Endothelial cell of umbilical vein (primary cell): ENCODE results near the gene CSNK1A1. TPM values are rescaled to one million over a fixed set of nuclear protein-coding genes. Genes with fewer than 3 reads are reported as not detected.
"Not testable (repeated sequence)": the region's sequence is repeated elsewhere in the genome, so short reads cannot be mapped to it uniquely, and the experiment has no call there.

Experiments
- BruUV-seq: library from RNA; stranded (reverse); fragments of 400-500 nt; replicated peaks from 2 replicates; lab custom pipeline; 2021; lab: Mats Ljungman, UMichigan
- CTCF ChIA-PET: fragments of 300-600, 350-600 bp; sonication (Branson Sonifier 250); formaldehyde crosslinking; loops from one replicate; lab custom pipeline; 2021; ENCODE audit warnings: antibody characterized with exemption, inconsistent platforms; lab: Charles Lee
- POLR2A ChIA-PET: fragments of 300-600, 350-600 bp; sonication (Branson Sonifier 250); formaldehyde crosslinking; loops from one replicate; lab custom pipeline; 2021; ENCODE audit warnings: antibody characterized with exemption, inconsistent platforms; lab: Charles Lee
- DNase-seq: peaks from one replicate; pipeline ENCODE4 v3.0.0-alpha.2; 2011; ENCODE audit warnings: low read depth, low spot score
- FAIRE-seq: peaks from 2 replicates; lab custom pipeline; 2011; peaks lifted over from hg19 to GRCh38; lab: Jason Lieb, UNC
- H2AFZ ChIP-seq: 2 replicates; pipeline ENCODE4 v1.6.0; 2012; ENCODE audit warnings: low read depth, low read length, control low read depth, inconsistent platforms
- H3K27ac ChIP-seq: 2 replicates; pipeline ENCODE4 v1.5.1; 2011; ENCODE audit warnings: low read depth, mild to moderate bottlenecking, control low read depth, low read length, moderate library complexity; ENCODE audit not compliant: insufficient read depth
- H3K27me3 ChIP-seq, 2 experiments: 2 replicates each; pipeline versions ENCODE4 v1.6.0 to v1.6.1; 2011; ENCODE audit warnings: low read length in 2 of 2, mixed read lengths in 1 of 2; ENCODE audit not compliant: control insufficient read depth in 2 of 2, insufficient read depth in 2 of 2
- H3K36me3 ChIP-seq, 2 experiments: 2 replicates in 1 of 2; 3 replicates in 1 of 2; pipeline ENCODE4 v1.5.1; 2011; ENCODE audit warnings: low read length in 2 of 2, mild to moderate bottlenecking in 1 of 2, moderate library complexity in 1 of 2; ENCODE audit not compliant: control insufficient read depth in 2 of 2, insufficient read depth in 2 of 2; ENCODE audit errors: extremely low read depth in 1 of 2
- H3K4me1 ChIP-seq: 3 replicates; pipeline ENCODE4 v1.5.1; 2011; ENCODE audit warnings: mild to moderate bottlenecking, low read length; ENCODE audit not compliant: control insufficient read depth, insufficient read depth; ENCODE audit errors: extremely low read depth
- H3K4me2 ChIP-seq: 2 replicates; pipeline ENCODE4 v1.6.1; 2011; ENCODE audit warnings: low read length, control low read depth, mixed read lengths; ENCODE audit not compliant: insufficient read depth
- H3K4me3 ChIP-seq, 3 experiments: fragments of 200-600 bp in 1 of 3; sonication (generic), shearing (Covaris generic) in 1 of 3; replicated peaks in 1 of 3; 2 replicates each; pipeline ENCODE4 v1.5.1; 2011 to 2016; ENCODE audit warnings: control low read depth in 3 of 3, low read length in 3 of 3, mild to moderate bottlenecking in 2 of 3, inconsistent platforms in 1 of 3, low read depth in 1 of 3, moderate library complexity in 1 of 3; ENCODE audit not compliant: insufficient read depth in 1 of 3
- H3K79me2 ChIP-seq: 2 replicates; pipeline ENCODE4 v1.6.0; 2012; ENCODE audit warnings: low read length, inconsistent platforms; ENCODE audit not compliant: control insufficient read depth, insufficient read depth
- H3K9ac ChIP-seq: replicated peaks from 2 replicates; pipeline ENCODE3; 2011; ENCODE audit warnings: low read length, control low read depth; ENCODE audit not compliant: insufficient read depth; ENCODE audit errors: extremely low read depth
- H3K9me1 ChIP-seq: replicated peaks from 3 replicates; pipeline ENCODE4 v1.6.0; 2011; ENCODE audit warnings: mild to moderate bottlenecking, low read length; ENCODE audit not compliant: control insufficient read depth, insufficient read depth; ENCODE audit errors: extremely low read depth
- H3K9me3 ChIP-seq: replicated peaks from 2 replicates; pipeline ENCODE4 v1.5.1; 2012; ENCODE audit warnings: low read length, inconsistent platforms; ENCODE audit not compliant: control insufficient read depth, insufficient read depth
- H4K20me1 ChIP-seq: replicated peaks from 2 replicates; pipeline ENCODE3; 2011; ENCODE audit warnings: mild to moderate bottlenecking, low read length; ENCODE audit not compliant: control insufficient read depth, insufficient read depth; ENCODE audit errors: extremely low read depth
- CTCF ChIP-seq, 2 donors: IDR thresholded peaks; 1 replicate in 1 of 2; 2 replicates in 1 of 2; pipeline ENCODE4 v1.5.1; 2011; ENCODE audit warnings: low read length in 2 of 2, mild to moderate bottlenecking in 2 of 2, moderate library complexity in 2 of 2, control low read depth in 1 of 2, inconsistent platforms in 1 of 2, low read depth in 1 of 2; ENCODE audit not compliant: insufficient read depth in 1 of 2; ENCODE audit errors: extremely low read depth in 1 of 2
- FOS ChIP-seq: IDR thresholded peaks from 2 replicates; pipeline ENCODE4 v1.6.1; 2011; ENCODE audit warnings: mild to moderate bottlenecking, low read length, moderate library complexity, borderline replicate concordance; ENCODE audit not compliant: insufficient read depth
- GATA2 ChIP-seq: IDR thresholded peaks from 2 replicates; pipeline ENCODE4 v1.7.0; 2011; ENCODE audit warnings: low read depth, mild to moderate bottlenecking, moderate library complexity, mixed read lengths, low read length; ENCODE audit not compliant: insufficient read length, insufficient read depth
- MAX ChIP-seq: IDR thresholded peaks from 2 replicates; pipeline ENCODE4 v1.6.1; 2011; ENCODE audit not compliant: insufficient read depth, insufficient read length
- POLR2A ChIP-seq: IDR thresholded peaks from 2 replicates; pipeline ENCODE4 v1.6.1; 2012; ENCODE audit warnings: low read depth, mild to moderate bottlenecking, control low read depth, low read length
- POLR2AphosphoS5 ChIP-seq: IDR thresholded peaks from 2 replicates; pipeline ENCODE4 v1.6.1; 2012; ENCODE audit warnings: low read depth, mild to moderate bottlenecking, control low read depth, low read length, moderate library complexity; ENCODE audit not compliant: insufficient read depth
- dilution Hi-C: fragments of 300-500 bp; cut with MboI; formaldehyde crosslinking; loops from one replicate; pipeline ENCODE4 v1.15.0; 2019; ENCODE audit warnings: low sequenced_read_pairs; ENCODE audit not compliant: extremely low pct_ligation_motif_present
- intact Hi-C: fragments of 100-400 bp; cut with micrococcal nuclease; formaldehyde crosslinking; loops from one replicate; pipeline ENCODE4 v1.10.0; 2022
- polyA plus RNA-seq, 4 experiments: library from polyadenylated mRNA; depleted of rRNA in 3 of 4; stranded (reverse) in 3 of 4; unstranded in 1 of 4; fragments of >200 nt; gene quantifications; 2 replicates each; pipeline versions ENCODE4 v1.2.1 to v1.2.3, GENCODE V29; 2011 to 2012; ENCODE audit warnings: missing spikeins in 1 of 4
- total RNA-seq: library from RNA; stranded (reverse); gene quantifications from 2 replicates; pipeline ENCODE4 v1.2.3, GENCODE V29; 2021

CSNK1A1 gene
- total and polyA plus RNA-seq, 2 donors (not counting 3 experiments of a cell fraction or from before 2014, with no cell fraction given), result 74.1 to 253 TPM

GRCh38 chr5:149537374-149537975 is 13.8 kb downstream of the CSNK1A1 start:
- H3K79me2 ChIP-seq, result peaks cover 98% of the 10 kb centered on the region
- H3K9ac ChIP-seq, result no peak overlapping the region
- H3K36me3 ChIP-seq, result peaks cover 8 to 10% of the 10 kb centered on the region in 2 experiments
- DNase-seq (no peak), FAIRE-seq (no peak)
- no peak overlapping the region for H3K4me2 ChIP-seq
- H3K4me3 ChIP-seq, result no peak overlapping the region
- TF ChIP-seq POLR2AphosphoS5 (no peak), GATA2 (no peak), CTCF (IDR thresholded peaks at IDR 0.05; ENCODE audit: extremely low read depth in 1 of 2, insufficient read depth in 1 of 2, low read depth in 1 of 2, low read length in 2 of 2) (no peak), POLR2A (no peak), FOS (no peak), MAX (no peak)
- no peak overlapping the region for H2AFZ ChIP-seq
- POLR2A ChIA-PET, result no interaction called here
- H4K20me1 ChIP-seq, result peaks cover 34% of the 10 kb centered on the region
- no peaks in the 10 kb centered on the region for H3K9me3 ChIP-seq
- H3K27ac ChIP-seq, result no peak overlapping the region
- no TSS peak for BruUV-seq
- CTCF ChIA-PET, result interaction anchor here (0.9 kb wide), 1 partner anchor 9 kb away, joined by 3 read pairs; no protein-coding TSS in a partner anchor
- intact Hi-C loops (no loop called here), dilution Hi-C loops (no loop called here)
- H3K4me1 ChIP-seq, result peaks cover 7% of the 10 kb centered on the region
- H3K9me1 ChIP-seq, result no peaks in the 10 kb centered on the region
- no peaks in the 10 kb centered on the region for H3K27me3 ChIP-seq

- H3K4me3 ChIP-seq, H3K9me3 ChIP-seq, H3K27me3 ChIP-seq, H2AFZ ChIP-seq, H3K4me2 ChIP-seq, H3K27ac ChIP-seq, H3K9me1 ChIP-seq, intact Hi-C loops, dilution Hi-C loops, FAIRE-seq, H3K4me1 ChIP-seq, BruUV-seq, H3K36me3 ChIP-seq, H3K9ac ChIP-seq, DNase-seq: not testable (repeated sequence)
- CTCF ChIA-PET, result interaction anchor here (1.3 to 1.4 kb wide), 4 partner anchors 8 to 94 kb away, joined by 3 to 4 read pairs (median 4); no protein-coding TSS in a partner anchor
- Histone ChIP-seq H4K20me1 (peaks cover 34% of the 10 kb centered on the region), H3K79me2 (peaks cover 98% of the 10 kb centered on the region)
- POLR2A ChIA-PET, result interaction anchor here (0.8 kb wide), 1 partner anchor 14 kb away, joined by 7 read pairs; no protein-coding TSS in a partner anchor
Measured at GRCh38 chr5:149535787-149536186, 15.5 kb downstream of the CSNK1A1 start.
